Stimulated activated CD8-positive, alpha-beta memory T cell treated with anti-CD3 and anti-CD28 coated beads, Interleukin-7, amount 100 ng/mL, for 24 hours (primary cell): ENCODE data around the gene CCNL2.
"Not testable (repeated sequence)": the region's sequence is repeated elsewhere in the genome, so short reads cannot be mapped to it uniquely, and the experiment has no call there.

Source experiments
- DNase-seq: peaks from one replicate; pipeline ENCODE4 v3.0.0-alpha.2; 2020; ENCODE audit warnings: low read depth

The CCNL2 gene

GRCh38 chr1:1373051-1373814, 25.9 kb downstream of the CCNL2 start:
- no peak for DNase-seq

- DNase-seq, result peak; percentile 75
Measured at GRCh38 chr1:1371746-1372711, 27.1 kb downstream of the CCNL2 start.

GRCh38 chr1:1371364-1371745, 27.8 kb downstream of the CCNL2 start:
- DNase-seq, result no peak

GRCh38 chr1:1370771-1371300, 28.3 kb downstream of the CCNL2 start:
- no peak for DNase-seq

- DNase-seq, result not testable (repeated sequence)
Measured at GRCh38 chr1:1370094-1370493, 29.0 kb downstream of the CCNL2 start.

- DNase-seq, result no peak
Measured at GRCh38 chr1:1367315-1367714, 31.8 kb downstream of the CCNL2 start.

GRCh38 chr1:1366699-1367066, 32.5 kb downstream of the CCNL2 start:
- DNase-seq, result no peak

GRCh38 chr1:1365875-1366698, 33.0 kb downstream of the CCNL2 start:
- no peak for DNase-seq

- no peak for DNase-seq
Measured at GRCh38 chr1:1364266-1364665, 34.9 kb downstream of the CCNL2 start.

GRCh38 chr1:1361982-1362423, 37.1 kb downstream of the CCNL2 start:
- DNase-seq, result no peak

GRCh38 chr1:1361233-1361981, 37.7 kb downstream of the CCNL2 start:
- DNase-seq, result no peak

- DNase-seq, result no peak
Measured at GRCh38 chr1:1360506-1361169, 38.5 kb downstream of the CCNL2 start.

GRCh38 chr1:1359664-1360468, 39.3 kb downstream of the CCNL2 start:
- DNase-seq, result no peak

- DNase-seq, result no peak
Measured at GRCh38 chr1:1359308-1359663, 39.8 kb downstream of the CCNL2 start.

- DNase-seq, result no peak
Measured at GRCh38 chr1:1358433-1359271, 40.5 kb downstream of the CCNL2 start, which contains the start of gene MXRA8. Gene MXRA8 (minus strand): TSS chr1:1358555. CDS start chr1:1358504, 51 bp downstream.

- DNase-seq, result no peak
Measured at GRCh38 chr1:1357871-1358432, 41.2 kb downstream of the CCNL2 start.

GRCh38 chr1:1356796-1357401, 42.2 kb downstream of the CCNL2 start:
- no peak for DNase-seq
